Gastroesophageal sphincter (tissue), 3 donors: ENCODE data around the gene NDUFB11.

ENCODE experiments used
- CTCF ChIP-seq, 4 experiments: fragments of 200-600 bp in 2 of 4; fragments of 450-650 bp in 2 of 4; sonication (generic) in 1 of 4; IDR thresholded peaks; one replicate each; pipeline ENCODE4 v1.5.1; 2017 to 2019; ENCODE audit warnings: antibody characterized with exemption in 4 of 4, mild to moderate bottlenecking in 2 of 4, moderate library complexity in 2 of 4
- EP300 ChIP-seq: sonication (generic); formaldehyde crosslinking; IDR thresholded peaks from one replicate; pipeline ENCODE4 v1.6.1; 2017; ENCODE audit warnings: antibody characterized with exemption, mild to moderate bottlenecking
- POLR2A ChIP-seq, 2 donors: fragments of 450-650 bp; IDR thresholded peaks; one replicate each; pipeline ENCODE4 v1.6.1; 2017; ENCODE audit warnings: antibody characterized with exemption in 2 of 2, mild to moderate bottlenecking in 2 of 2, moderate library complexity in 1 of 2
- POLR2AphosphoS5 ChIP-seq: sonication (generic); formaldehyde crosslinking; IDR thresholded peaks from one replicate; pipeline ENCODE4 v1.6.1; 2017; ENCODE audit warnings: antibody characterized with exemption

- TF ChIP-seq CTCF (IDR thresholded peaks at IDR 0.05) (no peak), POLR2A (IDR thresholded peaks at IDR 0.05) (no peak), EP300 (no peak), POLR2AphosphoS5 (no peak)
Observed at GRCh38 chrX:47191806-47192401, 47.4 kb upstream of the NDUFB11 start.
